Esophagus mucosa (tissue), 1 donor: ENCODE data around the gene P2RY13. TPM values are rescaled to one million over a fixed set of nuclear protein-coding genes. Genes with fewer than 3 reads are reported as not detected.

Experiments used
- ATAC-seq: fragments of 200-7000 bp; cut with Tn5 transposase; one replicate; pipeline ENCODE4 v1.9.1; 2020
- total RNA-seq: library from RNA; stranded (reverse); gene quantifications from one replicate; pipeline ENCODE4 v1.2.4, GENCODE V29; 2023
- donor health status: DM: yes; HTN: yes; CAD: no.

Gene P2RY13
- total RNA-seq, 1 donor from 2014 or later = 0.28 TPM

GRCh38 chr3:151319628-151320027 is 9.7 kb downstream of the P2RY13 start:
- ATAC-seq = no peak

DNA sequence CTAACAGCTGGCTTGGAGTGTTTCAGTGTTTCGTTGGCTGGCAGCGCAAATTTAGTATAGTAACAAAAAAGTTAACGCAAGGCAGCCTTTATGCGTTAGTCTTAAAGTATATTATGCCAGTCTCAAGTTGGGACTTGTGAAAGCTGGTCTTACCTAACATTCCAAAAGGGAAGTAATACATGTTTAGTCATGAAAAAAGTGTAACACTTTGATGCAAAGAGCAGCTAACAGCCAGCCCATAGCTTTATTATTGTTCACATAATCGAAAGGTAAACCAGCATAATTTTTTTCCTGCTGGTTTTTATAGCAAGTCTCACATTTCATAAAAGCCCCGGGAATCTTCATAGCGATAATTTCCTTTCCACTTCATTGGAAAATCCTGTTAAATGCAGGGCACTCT is 10.4 kb downstream of the P2RY13 start:
- peak; percentile 70 for ATAC-seq

DNA sequence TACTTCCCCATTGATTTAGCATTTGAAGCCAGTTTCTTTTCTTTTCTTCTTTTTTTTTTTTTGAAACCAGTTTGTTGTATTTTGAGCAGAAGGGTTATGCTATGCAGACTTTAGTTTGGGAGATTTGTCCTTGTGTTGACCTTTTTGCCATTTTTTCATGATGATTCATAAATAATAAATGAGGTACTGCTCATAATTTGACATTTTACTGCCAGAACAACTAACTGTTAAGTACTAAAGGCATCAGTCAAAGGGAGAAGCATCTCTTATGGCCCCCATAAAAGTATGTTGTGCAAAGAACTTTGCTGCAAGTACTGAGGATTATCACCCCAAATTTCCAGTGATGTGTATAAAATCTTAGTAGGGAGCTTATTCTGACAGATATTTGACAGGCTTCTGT is 11.0 kb downstream of the P2RY13 start:
- no peak for ATAC-seq

GRCh38 chr3:151316267-151316991 is 12.9 kb downstream of the P2RY13 start, which contains the start of gene GPR87:
TSS of gene GPR87 (minus strand) at chr3:151316820. CDS start at chr3:151300100, 16,720 bp downstream.
- ATAC-seq = peak; percentile 91

GRCh38 chr3:151315846-151316245 is 13.5 kb downstream of the P2RY13 start:
- ATAC-seq = peak; percentile 83

DNA sequence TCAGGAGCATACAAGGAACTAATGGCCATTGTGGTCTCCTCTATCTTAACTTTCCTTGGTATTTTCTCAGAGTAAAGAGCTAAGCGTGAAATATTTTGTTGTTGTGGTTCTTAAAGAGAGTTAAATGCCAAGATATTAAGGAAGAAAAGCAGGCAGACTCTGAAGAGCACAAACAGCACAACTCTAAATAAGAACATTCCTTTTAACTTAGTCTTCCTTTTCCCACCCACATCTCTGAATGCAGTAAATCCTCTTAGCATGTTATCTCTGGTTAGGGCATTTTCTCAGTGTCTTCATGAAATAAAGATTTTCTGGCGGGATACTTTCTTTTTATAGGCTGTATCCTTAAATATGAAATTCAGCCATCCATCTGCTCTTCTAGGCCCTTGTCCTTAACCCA is 14.2 kb downstream of the P2RY13 start:
- no peak for ATAC-seq

DNA sequence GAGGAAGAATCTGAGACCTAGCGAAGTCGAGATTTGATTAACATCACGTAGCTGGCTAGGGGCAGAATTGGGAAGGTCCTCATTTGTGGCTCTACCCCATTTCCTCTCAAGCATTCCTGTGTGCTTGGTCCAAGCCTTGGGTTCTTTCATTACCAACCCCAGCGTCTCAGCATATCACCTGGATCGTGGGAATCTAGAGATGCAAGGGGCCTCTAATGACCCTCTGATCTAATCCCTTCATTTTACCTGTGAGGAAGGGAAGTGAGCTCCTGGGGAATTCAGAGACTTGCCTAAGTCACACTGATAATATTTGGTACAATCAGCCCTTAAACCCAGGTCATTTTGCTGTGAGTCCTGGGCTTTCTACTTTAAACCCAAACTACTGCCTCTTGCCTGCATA is 14.8 kb downstream of the P2RY13 start:
- ATAC-seq = no peak

DNA sequence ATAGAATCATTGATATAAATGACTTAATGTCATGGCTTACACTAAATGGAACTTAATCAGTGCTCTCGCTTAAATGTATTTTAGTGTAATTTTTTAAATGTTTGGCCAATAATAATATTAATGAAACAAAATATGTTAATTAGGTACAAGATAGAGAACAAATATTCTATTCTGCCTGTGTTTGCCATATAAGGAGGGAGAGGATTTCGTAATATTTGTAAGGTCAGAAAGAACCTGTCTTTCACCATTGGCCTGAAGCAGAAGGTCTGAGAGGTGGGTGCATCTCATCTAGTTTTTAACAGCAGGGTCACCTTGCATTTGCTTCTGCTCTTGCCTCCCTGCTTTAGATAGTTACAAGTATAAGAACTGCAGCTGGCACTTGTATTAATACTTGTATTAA is 15.2 kb downstream of the P2RY13 start:
- no peak for ATAC-seq

- no peak for ATAC-seq
Measured at GRCh38 chr3:151312972-151313371, 16.4 kb downstream of the P2RY13 start.

GRCh38 chr3:151309566-151309965 is 19.8 kb downstream of the P2RY13 start:
- ATAC-seq = no peak

- ATAC-seq = no peak
Measured at GRCh38 chr3:151307583-151308488, 21.5 kb downstream of the P2RY13 start.

DNA sequence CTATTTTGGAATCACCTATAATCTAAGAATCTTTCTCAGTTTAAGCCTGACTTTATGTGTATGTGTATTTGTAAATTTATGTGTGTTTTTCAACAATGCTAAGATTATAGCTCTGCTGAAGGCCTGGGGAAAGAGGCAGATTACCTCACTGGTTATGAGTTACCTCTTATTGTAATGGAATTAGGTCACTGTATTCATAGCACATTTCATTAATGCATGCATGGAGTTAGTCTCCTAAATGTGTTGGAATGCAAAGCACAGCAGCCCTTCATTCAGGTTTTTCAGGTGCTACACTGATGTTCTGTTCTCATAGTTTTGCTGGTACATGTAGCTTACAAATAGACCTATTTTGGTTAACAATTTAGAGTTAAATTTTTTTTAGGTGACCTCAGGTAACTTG is 22.2 kb downstream of the P2RY13 start:
- ATAC-seq = peak; percentile 71

- ATAC-seq = no peak
Measured at GRCh38 chr3:151306168-151306810, 23.1 kb downstream of the P2RY13 start.

DNA sequence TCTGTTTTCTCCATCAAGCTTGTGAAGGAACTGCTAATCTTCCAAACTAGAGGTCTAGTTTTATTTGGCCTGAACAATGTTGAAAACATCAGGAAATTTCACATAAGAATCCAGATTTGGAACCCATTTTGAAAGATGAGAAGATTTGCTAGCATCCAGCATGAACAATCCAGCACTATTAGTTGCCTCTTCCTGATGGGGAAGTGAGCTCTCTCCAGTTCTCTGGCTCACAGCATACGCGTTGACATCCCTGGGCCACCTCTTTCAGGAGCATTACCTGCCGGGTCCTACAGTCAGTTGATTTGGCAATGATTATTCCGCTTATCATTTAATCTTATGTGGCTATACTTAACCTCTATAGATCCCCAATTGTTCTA is 23.6 kb downstream of the P2RY13 start:
- ATAC-seq = no peak

- peak; percentile 90 for ATAC-seq
Measured at GRCh38 chr3:151305060-151305774, 24.1 kb downstream of the P2RY13 start.

GRCh38 chr3:151303751-151304150 is 25.6 kb downstream of the P2RY13 start:
- ATAC-seq = no peak

DNA sequence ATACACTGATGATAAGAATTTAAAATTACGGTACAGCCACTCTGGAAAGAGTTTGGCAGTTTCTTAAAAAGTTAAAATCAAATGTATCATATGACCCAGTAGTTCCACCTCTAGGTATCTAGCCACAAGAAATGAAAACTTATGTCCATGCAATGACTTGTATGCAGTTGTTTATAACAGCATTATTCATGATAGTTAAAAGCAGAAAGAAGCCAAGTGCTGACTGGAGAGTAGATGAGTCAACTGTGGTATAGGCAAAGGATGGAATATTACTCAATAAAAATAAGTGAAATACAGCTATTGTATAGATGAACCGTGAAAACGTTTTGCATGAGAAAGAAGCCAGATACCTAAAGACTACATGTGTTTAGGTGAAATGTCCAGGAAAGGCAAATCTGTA is 27.6 kb downstream of the P2RY13 start:
- ATAC-seq = peak; percentile 55

GRCh38 chr3:151300539-151300938 is 28.8 kb downstream of the P2RY13 start:
- no peak for ATAC-seq

GRCh38 chr3:151299006-151299405 is 30.3 kb downstream of the P2RY13 start:
- no peak for ATAC-seq

DNA sequence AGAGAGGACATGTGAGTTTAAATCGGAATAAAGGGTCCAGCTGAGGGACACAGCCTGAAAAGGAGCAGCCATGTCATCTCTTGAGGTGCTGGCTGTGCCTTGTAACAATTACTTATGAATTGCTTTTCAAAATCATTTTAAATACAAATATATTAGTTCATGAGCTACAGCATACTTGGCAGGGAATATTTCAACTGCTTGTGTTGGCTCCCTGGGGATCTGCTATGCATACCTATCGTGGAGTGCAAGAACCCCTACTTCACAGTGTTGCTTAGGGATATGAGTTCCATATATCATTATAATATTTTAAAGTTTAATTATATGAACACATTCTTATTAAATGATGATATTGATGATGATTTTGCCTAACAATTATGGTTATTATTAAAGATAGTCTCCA is 31.9 kb downstream of the P2RY13 start:
- ATAC-seq = no peak

- no peak for ATAC-seq
Measured at GRCh38 chr3:151296226-151296625, 33.1 kb downstream of the P2RY13 start.

DNA sequence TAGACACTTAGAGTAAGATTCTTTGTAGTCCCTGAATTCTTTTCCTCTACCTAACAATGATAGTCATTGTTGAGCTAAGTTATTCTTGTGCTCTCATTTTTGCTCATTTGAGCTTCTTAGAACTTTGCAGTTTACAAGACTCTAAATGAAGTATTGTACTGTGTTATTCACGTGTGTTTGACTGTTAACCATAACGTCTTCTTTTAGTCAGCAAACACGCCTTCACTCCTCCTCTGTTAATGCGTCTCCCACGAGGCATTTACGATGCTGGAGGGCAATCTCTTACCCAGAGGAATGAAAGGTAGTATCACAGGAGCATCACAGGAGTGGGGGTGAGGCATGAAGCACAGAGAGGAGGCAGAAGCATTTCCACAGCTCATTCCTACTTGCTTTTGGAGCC is 36.2 kb downstream of the P2RY13 start:
- no peak for ATAC-seq

GRCh38 chr3:151290673-151291072 is 38.7 kb downstream of the P2RY13 start:
- no peak for ATAC-seq
